GM23248 (cell line): ENCODE measurements around the gene SUPT4H1. TPM values are rescaled to one million over a fixed set of nuclear protein-coding genes. Genes with fewer than 3 reads are reported as not detected.

Experiments
- DNase-seq: peaks from one replicate; pipeline ENCODE4 v3.0.0-alpha.2; 2015
- H2AFZ ChIP-seq: fragments of 200-600 bp; sonication (generic); 2 replicates; pipeline ENCODE4 v1.6.1; 2016; ENCODE audit warnings: antibody characterized with exemption
- H3F3A ChIP-seq: fragments of 200-600 bp; sonication (generic); 2 replicates; pipeline ENCODE4 v1.6.1; 2016; ENCODE audit warnings: mild to moderate bottlenecking, antibody characterized with exemption, mixed run types; ENCODE audit not compliant: insufficient read depth
- H3K27ac ChIP-seq: fragments of 200-600 bp; sonication (generic); 2 replicates; pipeline ENCODE4 v1.5.1; 2016; ENCODE audit warnings: mild to moderate bottlenecking
- H3K27me3 ChIP-seq: fragments of 200-600 bp; sonication (generic); replicated peaks from 2 replicates; pipeline ENCODE4 v1.6.1; 2016; ENCODE audit warnings: mild to moderate bottlenecking; ENCODE audit not compliant: insufficient read depth
- H3K36me3 ChIP-seq: fragments of 200-600 bp; sonication (generic); 2 replicates; pipeline ENCODE4 v1.6.1; 2016; ENCODE audit warnings: low read depth, mild to moderate bottlenecking
- H3K4me1 ChIP-seq: fragments of 200-600 bp; sonication (generic); 2 replicates; pipeline ENCODE4 v1.6.1; 2016; ENCODE audit warnings: mild to moderate bottlenecking; ENCODE audit not compliant: insufficient read depth
- H3K4me2 ChIP-seq: fragments of 200-600 bp; sonication (generic); one replicate; pipeline ENCODE4 v1.6.1; 2016; ENCODE audit warnings: mild to moderate bottlenecking; ENCODE audit not compliant: unreplicated experiment
- H3K4me3 ChIP-seq: fragments of 200-600 bp; sonication (generic); 2 replicates; pipeline ENCODE4 v1.5.1; 2016; ENCODE audit warnings: mild to moderate bottlenecking
- H3K79me2 ChIP-seq: fragments of 200-600 bp; sonication (generic); 2 replicates; pipeline ENCODE4 v1.6.1; 2016; ENCODE audit warnings: mild to moderate bottlenecking; ENCODE audit not compliant: insufficient read depth
- H3K9ac ChIP-seq: fragments of 200-600 bp; sonication (generic); 2 replicates; pipeline ENCODE4 v1.6.1; 2016; ENCODE audit warnings: mild to moderate bottlenecking
- H3K9me2 ChIP-seq: fragments of 200-600 bp; sonication (generic); 2 replicates; pipeline ENCODE4 v1.6.1; 2016; ENCODE audit warnings: mixed run types, mild to moderate bottlenecking, moderate library complexity; ENCODE audit not compliant: insufficient read depth
- H3K9me3 ChIP-seq: fragments of 200-600 bp; sonication (generic); one replicate; pipeline ENCODE4 v1.6.1; 2017; ENCODE audit warnings: low read depth
- H4K20me1 ChIP-seq: fragments of 200-600 bp; sonication (generic); 2 replicates; pipeline ENCODE4 v1.6.0; 2016; ENCODE audit not compliant: insufficient read depth
- EZH2 ChIP-seq: fragments of 200-600 bp; sonication (generic); IDR thresholded peaks from 2 replicates; pipeline ENCODE4 v1.6.1; 2018; ENCODE audit warnings: antibody characterized with exemption, mild to moderate bottlenecking; ENCODE audit not compliant: insufficient read depth, poor library complexity, severe bottlenecking
- EZH2phosphoT487 ChIP-seq: fragments of 200-600 bp; sonication (generic); IDR thresholded peaks from 2 replicates; pipeline ENCODE4 v1.6.1; 2018; ENCODE audit warnings: antibody characterized with exemption, moderate library complexity, mild to moderate bottlenecking, low read depth; ENCODE audit not compliant: insufficient read depth
- WGBS, 2 experiments: methylation state at CpG; one replicate each; pipeline ENCODE4 v1.1.6; 2015 to 2017; ENCODE audit warnings: low lambda C conversion rate in 2 of 2, low coverage in 1 of 2; ENCODE audit errors: missing lambda C conversion rate in 2 of 2; 5-methylcytosine and 5-hydroxymethylcytosine counted together
- in situ Hi-C: fragments of 300-500 bp; cut with MboI; formaldehyde crosslinking; loops from 2 replicates; pipeline ENCODE4 v1.15.0; 2020
- polyA plus RNA-seq: library from polyadenylated mRNA; unstranded; fragments of >200 nt; fragmentation: Nextera tagmentation; extraction: Ambion mirVana; gene quantifications from 2 replicates; pipeline ENCODE4 v1.2.1, GENCODE V29; 2016
- total RNA-seq: library from RNA; depleted of rRNA; stranded (reverse); fragments of >200 nt; shearing (Covaris generic); gene quantifications from 2 replicates; pipeline ENCODE4 v1.2.3, GENCODE V29; 2014

The SUPT4H1 gene
- total and polyA plus RNA-seq, 2 experiments from 2014 or later = 57.1 to 92.1 TPM

DNA sequence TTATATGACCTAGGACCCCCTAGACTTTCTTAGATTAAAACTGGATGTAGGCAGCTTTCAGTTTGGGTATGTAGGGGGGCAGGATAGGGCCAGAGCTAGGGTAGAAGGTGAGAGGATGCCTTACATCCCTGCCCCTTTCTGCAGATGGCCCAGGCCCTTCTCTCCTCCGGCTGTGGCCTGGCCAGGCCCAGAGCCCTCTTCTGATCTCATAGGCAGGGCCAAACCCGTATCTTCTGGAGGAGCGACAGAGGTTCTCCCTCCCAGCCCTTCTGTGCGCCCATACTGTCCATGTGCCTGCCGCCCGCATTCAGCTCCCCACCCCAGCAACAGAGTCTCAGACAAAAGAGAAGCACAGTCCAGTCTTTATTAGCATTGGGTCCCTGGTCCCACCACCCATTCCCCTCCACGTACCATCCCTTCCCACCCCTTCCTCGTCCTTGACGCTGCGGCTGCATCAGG lies 21.4 kb downstream of the SUPT4H1 start:
- Histone ChIP-seq H3K9ac (no peak overlapping the region), H3K4me3 (no peak overlapping the region), H3K79me2 (no peaks in the 10 kb centered on the region), H3K27ac (no peak overlapping the region), H3K4me1 (no peaks in the 10 kb centered on the region), H3F3A (no peaks in the 10 kb centered on the region), H2AFZ (no peak overlapping the region), H3K36me3 (no peaks in the 10 kb centered on the region), H3K27me3 (no peaks in the 10 kb centered on the region), H3K9me2 (no peaks in the 10 kb centered on the region), H3K4me2 (no peak overlapping the region), H4K20me1 (no peaks in the 10 kb centered on the region), H3K9me3 (no peaks in the 10 kb centered on the region)
- in situ Hi-C loops = no loop called here
- no peak for DNase-seq
- WGBS, 2 experiments = 65 to 73% methylated on average over 9 to 10 of the region's 10 CpGs
- TF ChIP-seq EZH2 (no peak), EZH2phosphoT487 (no peak)

DNA sequence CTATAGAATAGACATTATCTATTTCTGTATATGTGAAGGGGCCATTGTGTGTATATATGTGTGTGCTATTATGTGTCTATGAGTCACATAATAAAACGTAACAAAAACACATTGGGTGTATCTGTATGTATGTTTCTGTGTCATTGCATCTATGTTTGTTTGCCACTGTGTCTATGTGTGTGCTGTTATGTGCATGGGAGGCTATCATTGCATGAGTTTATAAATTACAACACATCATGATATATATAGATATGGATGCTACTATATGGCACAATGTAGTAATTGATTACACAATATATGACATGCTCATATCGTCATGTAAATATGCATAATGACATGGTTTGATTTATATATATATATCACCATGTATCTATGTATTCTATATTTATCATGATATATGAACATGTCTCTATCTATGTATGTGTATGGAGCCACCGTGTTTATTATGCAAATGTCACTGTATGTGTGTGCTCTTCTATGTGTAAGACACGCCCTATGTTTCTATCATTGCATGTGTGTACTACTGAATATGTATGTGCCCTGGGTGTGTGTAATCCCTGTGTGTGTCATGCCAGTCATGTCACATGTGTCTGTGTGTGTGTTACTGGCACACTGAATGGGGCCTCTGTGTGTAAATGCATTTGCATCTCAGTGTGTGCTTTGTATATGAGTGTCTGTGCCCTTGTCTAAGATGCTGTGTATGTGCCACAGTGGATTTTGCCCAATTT lies 22.0 kb downstream of the SUPT4H1 start:
- no peak for DNase-seq
- TF ChIP-seq EZH2phosphoT487 (no peak), EZH2 (no peak)
- no peak overlapping the region for H3K4me2 ChIP-seq
- H3K4me3 ChIP-seq = no peak overlapping the region
- H3K4me1 ChIP-seq = no peaks in the 10 kb centered on the region
- H3K9me3 ChIP-seq = no peaks in the 10 kb centered on the region
- no peaks in the 10 kb centered on the region; the same call in 1 of the 2 replicates for H3K27me3 ChIP-seq
- no peaks in the 10 kb centered on the region for H3K9me2 ChIP-seq
- H3K9ac ChIP-seq = no peak overlapping the region
- H3F3A ChIP-seq = no peaks in the 10 kb centered on the region
- no peak overlapping the region for H2AFZ ChIP-seq
- in situ Hi-C loops = no loop called here
- 77 to 83% methylated on average over 4 of the region's 4 CpGs for WGBS, 2 experiments
- no peaks in the 10 kb centered on the region for H3K36me3 ChIP-seq
- H4K20me1 ChIP-seq = no peaks in the 10 kb centered on the region
- H3K27ac ChIP-seq = no peak overlapping the region
- no peaks in the 10 kb centered on the region for H3K79me2 ChIP-seq

DNA sequence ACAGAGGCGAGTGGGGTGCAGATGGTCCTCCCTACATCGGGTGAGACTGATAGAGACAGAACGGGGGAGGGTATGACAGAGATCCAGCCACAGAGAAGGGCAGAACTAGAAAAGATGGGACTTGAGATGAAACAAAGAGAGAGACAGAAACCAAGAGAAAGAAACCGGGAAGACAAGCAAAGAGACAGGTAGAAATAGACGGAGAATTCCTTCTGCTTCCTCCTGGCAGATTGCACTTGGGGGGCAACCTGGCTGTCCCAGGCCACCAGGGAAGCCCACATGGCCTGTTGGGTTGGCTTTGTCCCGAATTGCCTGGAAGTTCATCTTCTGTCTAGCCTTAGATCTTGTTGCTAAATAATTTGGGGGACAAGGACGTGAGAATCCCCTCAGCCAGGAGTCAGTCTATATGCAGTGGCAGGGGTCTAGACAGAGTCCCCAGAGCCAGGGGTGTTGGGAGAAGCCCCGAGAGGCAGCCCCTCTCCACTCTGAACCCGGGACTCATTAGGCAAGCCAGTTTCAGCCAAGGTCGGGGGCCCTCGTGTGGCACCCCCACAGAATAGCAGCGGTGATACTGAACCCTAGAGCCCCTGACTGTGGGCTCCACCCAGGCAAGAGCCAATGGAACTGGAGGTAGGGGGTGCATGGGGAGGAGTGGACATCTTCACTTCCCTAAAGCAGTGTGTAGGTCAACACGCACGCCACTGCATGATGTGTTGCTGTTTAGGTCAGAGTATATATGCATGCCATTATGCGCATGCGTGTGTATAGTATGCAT lies 22.8 kb downstream of the SUPT4H1 start:
- in situ Hi-C loops = no loop called here
- no peaks in the 10 kb centered on the region for H3F3A ChIP-seq
- H3K4me3 ChIP-seq = no peak overlapping the region
- no peaks in the 10 kb centered on the region; the same call in 1 of the 2 replicates for H3K27me3 ChIP-seq
- no peaks in the 10 kb centered on the region for H3K79me2 ChIP-seq
- no peak for DNase-seq
- TF ChIP-seq EZH2 (no peak), EZH2phosphoT487 (no peak)
- H3K27ac ChIP-seq = no peak overlapping the region
- 40 to 49% methylated on average over 16 of the region's 16 CpGs for WGBS, 2 experiments
- H3K9ac ChIP-seq = no peak overlapping the region
- H3K9me3 ChIP-seq = no peaks in the 10 kb centered on the region
- no peaks in the 10 kb centered on the region for H4K20me1 ChIP-seq
- H3K4me2 ChIP-seq = no peak overlapping the region
- no peaks in the 10 kb centered on the region for H3K9me2 ChIP-seq
- no peaks in the 10 kb centered on the region for H3K4me1 ChIP-seq
- H2AFZ ChIP-seq = no peak overlapping the region
- no peaks in the 10 kb centered on the region for H3K36me3 ChIP-seq

DNA sequence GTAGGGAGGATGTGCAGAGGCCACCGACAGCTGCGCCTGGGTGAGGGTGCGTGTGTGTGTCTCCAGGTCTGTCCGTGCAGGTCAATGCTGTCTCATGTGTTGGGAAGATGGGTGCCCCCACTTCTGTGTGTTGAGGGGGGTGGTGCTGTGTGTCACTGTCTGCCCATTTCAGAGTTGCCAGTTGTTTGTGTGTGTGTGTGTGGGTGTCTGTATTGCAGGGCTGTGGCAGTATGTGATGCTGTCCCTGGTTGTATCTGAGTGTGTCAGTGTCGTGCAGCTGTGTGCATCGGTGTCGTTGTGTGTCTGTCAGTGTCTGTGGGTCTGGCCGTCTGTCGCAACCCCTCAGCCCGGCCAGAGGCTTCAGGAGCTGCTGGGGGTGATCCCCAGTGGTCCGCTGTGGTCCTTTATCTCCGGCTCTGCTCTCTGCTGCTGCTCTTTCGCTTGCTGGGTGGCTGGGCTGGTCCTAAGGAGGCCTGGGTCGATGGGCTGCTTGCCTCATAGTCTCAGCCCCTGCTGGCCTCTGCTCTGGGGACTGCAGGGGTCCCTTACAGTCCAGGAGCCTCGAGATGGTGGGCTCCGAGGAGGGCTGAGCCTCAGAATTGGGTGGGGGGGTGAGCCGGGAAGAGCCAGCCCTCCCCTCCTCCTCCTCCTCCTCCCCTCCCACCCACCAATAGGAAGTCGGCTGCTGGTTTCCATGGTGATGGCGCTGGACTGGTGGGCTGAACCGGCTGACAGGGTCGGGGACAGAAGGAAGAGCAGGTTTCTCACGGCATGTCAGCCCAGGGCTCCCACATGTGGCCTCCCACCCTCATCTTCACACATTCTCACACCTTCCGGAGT lies 23.6 kb downstream of the SUPT4H1 start, which contains the start of gene TSPOAP1:
TSS of gene TSPOAP1 (minus strand) at position 601 of the 840 bp plus-strand sequence. CDS start 875 bp downstream, outside the sequence.
- H3F3A ChIP-seq = no peaks in the 10 kb centered on the region
- no peaks in the 10 kb centered on the region for H3K9me3 ChIP-seq
- H2AFZ ChIP-seq = no peak within 1 kb of the TSS
- H3K4me3 ChIP-seq = no peak within 1 kb of the TSS
- DNase-seq = no peak
- H3K36me3 ChIP-seq = no peaks in the 10 kb centered on the region
- no peak within 1 kb of the TSS for H3K9ac ChIP-seq
- no peaks in the 10 kb centered on the region for H3K4me1 ChIP-seq
- H3K4me2 ChIP-seq = no peak within 1 kb of the TSS
- no peaks in the 10 kb centered on the region for H3K79me2 ChIP-seq
- H3K27ac ChIP-seq = no peak within 1 kb of the TSS
- H3K27me3 ChIP-seq = no peaks in the 10 kb centered on the region; the same call in 1 of the 2 replicates
- H4K20me1 ChIP-seq = no peaks in the 10 kb centered on the region
- 19 to 20% methylated on average over 16 to 19 of the region's 23 CpGs for WGBS, 2 experiments
- TF ChIP-seq EZH2 (no peak), EZH2phosphoT487 (no peak)
- in situ Hi-C loops = no loop called here
- H3K9me2 ChIP-seq = no peaks in the 10 kb centered on the region
